ENCODE data around the gene BRPF1.

BRPF1 gene

GRCh38 chr3:9736831-9737230 lies 5.3 kb downstream of the BRPF1 start:
- H3K4me3 ChIP-seq (ENCODE audit: low read depth, low read length) = no peak overlapping the region
- TF ChIP-seq CTCF (IDR thresholded peaks at IDR 0.05; ENCODE audit: low read depth, low read length) = no peak

- H3K4me3 ChIP-seq (ENCODE audit: low read depth, low read length) = no peak overlapping the region
- no peak for TF ChIP-seq CTCF (IDR thresholded peaks at IDR 0.05; ENCODE audit: low read depth, low read length)
Measured at GRCh38 chr3:9739181-9739580, 7.6 kb downstream of the BRPF1 start.

GRCh38 chr3:9742560-9742959 lies 11.0 kb downstream of the BRPF1 start:
- TF ChIP-seq CTCF (IDR thresholded peaks at IDR 0.05; ENCODE audit: low read depth, low read length) = no peak
- no peak overlapping the region for H3K4me3 ChIP-seq (ENCODE audit: low read depth, low read length)

- TF ChIP-seq CTCF (IDR thresholded peaks at IDR 0.05; ENCODE audit: low read depth, low read length) = no peak
- no peak overlapping the region for H3K4me3 ChIP-seq (ENCODE audit: low read depth, low read length)
Measured at GRCh38 chr3:9743548-9743947, 12.0 kb downstream of the BRPF1 start.

- no peak overlapping the region for H3K4me3 ChIP-seq (ENCODE audit: low read depth, low read length)
- TF ChIP-seq CTCF (IDR thresholded peaks at IDR 0.05; ENCODE audit: low read depth, low read length) = no peak
Measured at GRCh38 chr3:9744162-9744561, 12.6 kb downstream of the BRPF1 start.

GRCh38 chr3:9745521-9745920 lies 14.0 kb downstream of the BRPF1 start:
- TF ChIP-seq CTCF (IDR thresholded peaks at IDR 0.05; ENCODE audit: low read depth, low read length) = no peak
- H3K4me3 ChIP-seq (ENCODE audit: low read depth, low read length) = no peak overlapping the region

- no peak for TF ChIP-seq CTCF (IDR thresholded peaks at IDR 0.05; ENCODE audit: low read depth, low read length)
- H3K4me3 ChIP-seq (ENCODE audit: low read depth, low read length) = no peak overlapping the region
Measured at GRCh38 chr3:9746330-9746729, 14.8 kb downstream of the BRPF1 start.
